Loucy (cell line): ENCODE measurements around the gene TBC1D2.

Experiments
- H2AFZ ChIP-seq: fragments of 200-600 bp; sonication (generic); 2 replicates; pipeline ENCODE4 v1.6.0; 2016; ENCODE audit warnings: antibody characterized with exemption, mild to moderate bottlenecking, low read length, moderate library complexity
- H3F3A ChIP-seq: fragments of 200-600 bp; 2 replicates; pipeline ENCODE4 v1.6.0; 2016; ENCODE audit warnings: antibody characterized with exemption, low read depth, mild to moderate bottlenecking
- H3K27me3 ChIP-seq: fragments of 200-600 bp; sonication (generic); 2 replicates; pipeline ENCODE4 v1.6.1; 2014; ENCODE audit warnings: low read length, mild to moderate bottlenecking; ENCODE audit not compliant: insufficient read depth, poor library complexity, severe bottlenecking
- H3K36me3 ChIP-seq: fragments of 200-600 bp; sonication (generic); 2 replicates; pipeline ENCODE4 v1.6.1; 2016; ENCODE audit warnings: low read length; ENCODE audit not compliant: insufficient read depth
- H3K4me1 ChIP-seq: fragments of 200-600 bp; sonication (generic); 2 replicates; pipeline ENCODE4 v1.5.1; 2014; ENCODE audit warnings: low read length, mild to moderate bottlenecking; ENCODE audit not compliant: insufficient read depth, poor library complexity, severe bottlenecking
- H3K4me2 ChIP-seq: fragments of 200-600 bp; sonication (generic); 2 replicates; pipeline ENCODE4 v1.6.0; 2014; ENCODE audit warnings: antibody characterized with exemption, low read length, low read depth, mild to moderate bottlenecking; ENCODE audit not compliant: poor library complexity, severe bottlenecking
- H3K4me3 ChIP-seq: fragments of 200-600 bp; sonication (generic); 2 replicates; pipeline ENCODE4 v1.5.1; 2014; ENCODE audit warnings: low read length, mild to moderate bottlenecking, mixed read lengths; ENCODE audit not compliant: poor library complexity, severe bottlenecking
- H3K79me2 ChIP-seq: fragments of 200-600 bp; sonication (generic); 2 replicates; pipeline ENCODE4 v1.6.1; 2014; ENCODE audit warnings: low read length; ENCODE audit not compliant: insufficient read depth
- H3K9ac ChIP-seq: fragments of 200-600 bp; sonication (generic); 2 replicates; pipeline ENCODE4 v1.6.0; 2014; ENCODE audit warnings: mild to moderate bottlenecking, low read depth, low read length, moderate library complexity; ENCODE audit not compliant: poor library complexity, severe bottlenecking
- H3K9me2 ChIP-seq: fragments of 200-600 bp; sonication (generic); replicated peaks from 2 replicates; pipeline ENCODE4 v1.6.1; 2016; ENCODE audit warnings: low read depth, low read length, mixed read lengths
- H3K9me3 ChIP-seq: fragments of 200-600 bp; sonication (generic); 2 replicates; pipeline ENCODE4 v1.6.1; 2014; ENCODE audit warnings: mild to moderate bottlenecking, antibody characterized with exemption, low read length, low read depth; ENCODE audit not compliant: insufficient read depth
- H4K20me1 ChIP-seq: fragments of 200-600 bp; sonication (generic); 2 replicates; pipeline ENCODE4 v1.6.0; 2014; ENCODE audit warnings: antibody characterized with exemption, low read length, mild to moderate bottlenecking; ENCODE audit not compliant: insufficient read depth, poor library complexity, severe bottlenecking
- EZH2phosphoT487 ChIP-seq: fragments of 200-600 bp; IDR thresholded peaks from 2 replicates; pipeline ENCODE4 v1.6.1; 2018; ENCODE audit warnings: antibody characterized with exemption, mild to moderate bottlenecking, moderate library complexity, borderline replicate concordance
- TF ChIP-seq, protein P1 (sequence below): fragments of 200-600 bp; sonication (generic); conservative IDR thresholded peaks from 2 replicates; pipeline ENCODE4 v1.5.1; 2014; ENCODE audit warnings: mild to moderate bottlenecking, antibody characterized with exemption, low read length

TBC1D2 gene

DNA sequence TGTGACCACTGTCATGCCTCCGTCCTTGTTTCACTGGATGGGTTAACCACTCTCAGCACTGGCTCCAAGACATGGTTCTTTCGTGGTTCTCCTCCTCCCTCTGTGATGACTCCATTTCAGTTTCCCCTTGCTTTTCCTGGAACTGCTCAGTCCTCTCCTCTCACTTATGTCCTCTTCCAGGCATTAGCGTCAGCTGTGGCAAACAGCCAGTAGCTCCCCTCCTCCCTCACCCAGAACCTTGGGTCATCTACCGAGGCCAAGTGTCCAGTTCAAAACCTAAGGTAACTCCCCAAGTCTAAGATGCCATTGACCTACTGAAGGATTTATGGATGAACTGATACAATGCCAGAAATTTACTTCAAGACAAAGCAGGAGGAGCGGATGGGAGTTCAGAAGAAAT, 53.2 kb downstream of the TBC1D2 start:
- Histone ChIP-seq H2AFZ (no peak overlapping the region), H3K9me3 (no peaks in the 10 kb centered on the region), H3K27me3 (no peaks in the 10 kb centered on the region), H3K36me3 (no peaks in the 10 kb centered on the region), H3K9me2 (no peaks in the 10 kb centered on the region), H3K4me2 (no peak overlapping the region), H3K4me3 (no peak overlapping the region), H3K4me1 (peaks cover 5% of the 10 kb centered on the region), H3K79me2 (no peaks in the 10 kb centered on the region), H4K20me1 (no peaks in the 10 kb centered on the region), H3F3A (no peaks in the 10 kb centered on the region), H3K9ac (no peak overlapping the region)
- no peak for TF ChIP-seq EZH2phosphoT487
- TF ChIP-seq, protein P1, sequence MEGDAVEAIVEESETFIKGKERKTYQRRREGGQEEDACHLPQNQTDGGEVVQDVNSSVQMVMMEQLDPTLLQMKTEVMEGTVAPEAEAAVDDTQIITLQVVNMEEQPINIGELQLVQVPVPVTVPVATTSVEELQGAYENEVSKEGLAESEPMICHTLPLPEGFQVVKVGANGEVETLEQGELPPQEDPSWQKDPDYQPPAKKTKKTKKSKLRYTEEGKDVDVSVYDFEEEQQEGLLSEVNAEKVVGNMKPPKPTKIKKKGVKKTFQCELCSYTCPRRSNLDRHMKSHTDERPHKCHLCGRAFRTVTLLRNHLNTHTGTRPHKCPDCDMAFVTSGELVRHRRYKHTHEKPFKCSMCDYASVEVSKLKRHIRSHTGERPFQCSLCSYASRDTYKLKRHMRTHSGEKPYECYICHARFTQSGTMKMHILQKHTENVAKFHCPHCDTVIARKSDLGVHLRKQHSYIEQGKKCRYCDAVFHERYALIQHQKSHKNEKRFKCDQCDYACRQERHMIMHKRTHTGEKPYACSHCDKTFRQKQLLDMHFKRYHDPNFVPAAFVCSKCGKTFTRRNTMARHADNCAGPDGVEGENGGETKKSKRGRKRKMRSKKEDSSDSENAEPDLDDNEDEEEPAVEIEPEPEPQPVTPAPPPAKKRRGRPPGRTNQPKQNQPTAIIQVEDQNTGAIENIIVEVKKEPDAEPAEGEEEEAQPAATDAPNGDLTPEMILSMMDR = no peak

DNA sequence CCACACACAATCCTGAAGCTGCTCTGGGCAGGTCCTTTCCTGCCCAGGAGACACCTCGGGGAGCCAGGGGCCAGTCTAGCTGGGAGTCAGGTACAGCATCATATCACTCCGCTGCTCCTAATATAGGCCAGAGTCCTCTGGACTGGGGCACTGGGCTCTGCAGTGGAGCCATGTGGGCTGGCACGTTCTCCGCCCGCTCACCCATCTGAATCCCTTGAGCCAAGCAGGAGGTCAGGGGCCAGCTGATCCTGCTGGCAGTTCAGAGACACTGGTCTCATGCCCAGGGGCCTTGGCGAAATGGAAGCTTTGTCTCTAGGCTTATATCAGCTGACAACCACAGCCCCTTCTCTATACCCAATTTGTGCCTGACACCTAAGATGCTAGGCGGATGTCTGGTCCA, 53.7 kb downstream of the TBC1D2 start:
- Histone ChIP-seq H3F3A (no peaks in the 10 kb centered on the region), H3K9me2 (no peaks in the 10 kb centered on the region), H3K4me3 (no peak overlapping the region), H2AFZ (no peak overlapping the region), H3K79me2 (no peaks in the 10 kb centered on the region), H3K4me2 (no peak overlapping the region), H3K27me3 (no peaks in the 10 kb centered on the region), H3K36me3 (no peaks in the 10 kb centered on the region), H3K9ac (no peak overlapping the region), H3K4me1 (peaks cover 5% of the 10 kb centered on the region), H3K9me3 (no peaks in the 10 kb centered on the region), H4K20me1 (no peaks in the 10 kb centered on the region)
- TF ChIP-seq, protein P1 = no peak
- no peak for TF ChIP-seq EZH2phosphoT487

DNA sequence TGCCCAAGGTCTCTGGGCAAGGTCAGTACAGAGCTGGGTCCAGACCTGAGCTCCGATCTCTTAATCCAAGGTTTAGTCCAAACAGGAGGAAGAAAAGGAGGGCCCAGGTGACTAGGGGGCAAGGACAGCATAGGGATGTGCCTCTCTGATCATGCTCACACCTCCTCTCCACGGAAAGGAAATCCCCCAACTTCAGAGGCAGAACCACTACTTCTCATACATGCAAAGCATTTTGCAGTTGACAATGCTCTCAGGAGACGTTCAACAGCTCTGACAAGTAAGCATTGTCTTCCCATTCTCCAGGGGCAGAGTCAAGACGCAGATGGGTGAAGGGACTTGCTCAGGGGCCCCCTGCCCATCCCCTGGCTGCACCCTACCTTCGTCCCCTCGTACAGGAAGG, 54.3 kb downstream of the TBC1D2 start:
- H2AFZ ChIP-seq = no peak overlapping the region
- TF ChIP-seq, protein P1 = no peak
- TF ChIP-seq EZH2phosphoT487 = no peak
- no peaks in the 10 kb centered on the region for H3K36me3 ChIP-seq

More for the DNA sequence above, 54.3 kb downstream of the TBC1D2 start:
- H4K20me1 ChIP-seq = no peaks in the 10 kb centered on the region
- no peaks in the 10 kb centered on the region for H3K27me3 ChIP-seq
- no peak overlapping the region for H3K4me3 ChIP-seq
- H3K4me1 ChIP-seq = peaks cover 4% of the 10 kb centered on the region
- no peaks in the 10 kb centered on the region for H3F3A ChIP-seq
- H3K79me2 ChIP-seq = no peaks in the 10 kb centered on the region
- no peaks in the 10 kb centered on the region for H3K9me2 ChIP-seq
- H3K9ac ChIP-seq = no peak overlapping the region
- H3K9me3 ChIP-seq = no peaks in the 10 kb centered on the region
- H3K4me2 ChIP-seq = no peak overlapping the region
